ENCODE data around the gene LCN15. TPM values are rescaled to one million over a fixed set of nuclear protein-coding genes. Genes with fewer than 3 reads are reported as not detected.

The LCN15 gene
- total and polyA plus RNA-seq, 4 donors: not detected

DNA sequence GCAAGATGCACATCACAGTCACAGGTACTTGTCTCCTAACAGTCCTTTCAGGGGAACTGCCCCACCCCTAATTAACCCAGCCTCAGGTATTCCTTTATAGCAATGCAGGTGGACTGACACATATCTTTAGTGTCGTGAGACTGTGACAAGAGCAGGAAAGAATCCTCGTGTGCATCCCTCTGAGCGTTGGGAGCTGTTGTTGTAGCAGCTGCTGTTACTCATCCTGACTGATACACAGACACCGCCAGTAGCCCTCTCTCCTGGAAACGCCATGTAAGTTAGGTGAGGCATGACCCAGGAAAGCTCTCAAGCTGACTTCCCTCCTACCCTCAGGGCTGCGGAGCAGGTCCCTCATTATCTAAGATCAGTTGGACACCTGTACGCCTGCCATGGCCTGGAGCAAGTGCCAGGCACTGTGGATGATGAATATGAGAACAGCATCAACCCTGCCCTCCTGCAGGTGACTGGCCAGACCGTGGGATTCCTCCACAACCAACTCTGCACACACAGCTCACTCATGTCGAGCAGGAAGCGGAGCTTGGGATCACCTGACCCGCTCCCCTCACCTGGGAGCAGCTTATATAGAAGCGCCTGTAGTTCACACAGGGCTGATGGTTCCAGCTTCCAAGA lies 10.2 kb upstream of the LCN15 start (continued):
- TF ChIP-seq REST (IDR thresholded peaks at IDR 0.05): no peak
- TF ChIP-seq, protein P1, sequence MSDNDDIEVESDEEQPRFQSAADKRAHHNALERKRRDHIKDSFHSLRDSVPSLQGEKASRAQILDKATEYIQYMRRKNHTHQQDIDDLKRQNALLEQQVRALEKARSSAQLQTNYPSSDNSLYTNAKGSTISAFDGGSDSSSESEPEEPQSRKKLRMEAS (IDR thresholded peaks at IDR 0.05): no peak
- TF ChIP-seq YY1 (IDR thresholded peaks at IDR 0.05): no peak

DNA sequence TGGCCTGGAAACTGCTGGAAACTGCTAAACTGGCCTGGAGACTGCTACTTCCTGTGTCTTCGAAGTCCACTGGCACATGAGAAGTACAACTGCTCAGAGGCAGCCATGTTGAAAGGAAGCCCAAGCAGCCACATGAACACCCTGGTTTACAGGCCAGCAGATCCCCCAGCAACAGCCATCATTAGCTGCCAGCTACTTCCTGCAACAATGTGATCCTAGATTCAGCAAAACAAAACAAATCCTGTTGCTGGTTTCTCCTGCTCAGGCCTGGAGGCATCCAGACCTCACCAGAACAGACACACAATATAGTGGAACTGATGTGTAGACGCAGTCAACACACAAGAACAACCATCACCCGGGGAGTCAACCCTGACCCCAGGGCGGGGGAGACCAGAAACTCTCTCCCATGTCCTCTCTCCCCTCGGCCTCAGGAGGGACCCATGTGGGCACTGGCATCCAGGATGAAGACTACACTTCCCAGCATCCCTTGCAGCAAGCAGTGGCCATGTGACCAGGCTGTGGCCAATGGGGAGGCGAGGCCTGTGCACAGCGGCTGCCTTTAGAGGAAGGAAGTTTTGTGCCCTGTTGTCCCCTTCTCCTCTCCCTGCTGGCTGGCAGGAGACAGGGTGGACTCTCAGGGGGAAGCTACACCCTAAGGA lies 9.2 kb upstream of the LCN15 start:
- H3K27me3 ChIP-seq (ENCODE audit: control insufficient read depth in 4 of 4, insufficient read depth in 4 of 4, low read length in 3 of 4): no peaks in the 10 kb centered on the region
- no peak overlapping the region for H3K27ac ChIP-seq (ENCODE audit: low read depth in 1 of 2, low read length in 2 of 2)
- peaks cover 0 to 2% (median 0%) of the 10 kb centered on the region in 4 donors for H3K4me1 ChIP-seq (ENCODE audit: control insufficient read depth in 4 of 4, insufficient read depth in 4 of 4, low read length in 3 of 4)
- no peak for DNase-seq (ENCODE audit: low spot score)
- peaks cover 4 to 8% (median 5%) of the 10 kb centered on the region in 4 donors for H3K9me3 ChIP-seq (ENCODE audit: control insufficient read depth in 4 of 4, low read length in 3 of 4)
- no peak for TF ChIP-seq FOXA2 (IDR thresholded peaks at IDR 0.05)
- TF ChIP-seq FOXA1 (IDR thresholded peaks at IDR 0.05): no peak
- no peak for TF ChIP-seq NR2F2 (IDR thresholded peaks at IDR 0.05)
- no peak for TF ChIP-seq RAD21 (IDR thresholded peaks at IDR 0.05)
- TF ChIP-seq, protein P2, sequence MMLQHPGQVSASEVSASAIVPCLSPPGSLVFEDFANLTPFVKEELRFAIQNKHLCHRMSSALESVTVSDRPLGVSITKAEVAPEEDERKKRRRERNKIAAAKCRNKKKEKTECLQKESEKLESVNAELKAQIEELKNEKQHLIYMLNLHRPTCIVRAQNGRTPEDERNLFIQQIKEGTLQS (IDR thresholded peaks at IDR 0.05): no peak
- TF ChIP-seq HNF4A (conservative IDR thresholded peaks at IDR 0.05): no peak
- TF ChIP-seq HNF4G (IDR thresholded peaks at IDR 0.05): no peak
- TF ChIP-seq TAF1 (conservative IDR thresholded peaks at IDR 0.05): no peak
- no peak for TF ChIP-seq REST (IDR thresholded peaks at IDR 0.05)
- no peak for TF ChIP-seq EGR1 (IDR thresholded peaks at IDR 0.05; ENCODE audit: low read depth in 2 of 2)
- TF ChIP-seq, protein P1 (IDR thresholded peaks at IDR 0.05): no peak
- no peak for TF ChIP-seq YY1 (IDR thresholded peaks at IDR 0.05)
- TF ChIP-seq, protein P3, sequence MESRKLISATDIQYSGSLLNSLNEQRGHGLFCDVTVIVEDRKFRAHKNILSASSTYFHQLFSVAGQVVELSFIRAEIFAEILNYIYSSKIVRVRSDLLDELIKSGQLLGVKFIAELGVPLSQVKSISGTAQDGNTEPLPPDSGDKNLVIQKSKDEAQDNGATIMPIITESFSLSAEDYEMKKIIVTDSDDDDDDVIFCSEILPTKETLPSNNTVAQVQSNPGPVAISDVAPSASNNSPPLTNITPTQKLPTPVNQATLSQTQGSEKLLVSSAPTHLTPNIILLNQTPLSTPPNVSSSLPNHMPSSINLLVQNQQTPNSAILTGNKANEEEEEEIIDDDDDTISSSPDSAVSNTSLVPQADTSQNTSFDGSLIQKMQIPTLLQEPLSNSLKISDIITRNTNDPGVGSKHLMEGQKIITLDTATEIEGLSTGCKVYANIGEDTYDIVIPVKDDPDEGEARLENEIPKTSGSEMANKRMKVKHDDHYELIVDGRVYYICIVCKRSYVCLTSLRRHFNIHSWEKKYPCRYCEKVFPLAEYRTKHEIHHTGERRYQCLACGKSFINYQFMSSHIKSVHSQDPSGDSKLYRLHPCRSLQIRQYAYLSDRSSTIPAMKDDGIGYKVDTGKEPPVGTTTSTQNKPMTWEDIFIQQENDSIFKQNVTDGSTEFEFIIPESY (IDR thresholded peaks at IDR 0.05): no peak
- no peak for TF ChIP-seq RXRA (IDR thresholded peaks at IDR 0.05)
- TF ChIP-seq SP1 (IDR thresholded peaks at IDR 0.05): no peak
- no peak for TF ChIP-seq CTCF (IDR thresholded peaks at IDR 0.05; ENCODE audit: low read depth, low read length, missing input control)
- H3K9ac ChIP-seq (ENCODE audit: low read depth in 1 of 2, low read length in 2 of 2): no peak overlapping the region
- H3K4me3 ChIP-seq (ENCODE audit: low read depth in 1 of 3, low read length in 3 of 3): no peak overlapping the region
- 86% methylated on average over 7 of the region's 7 CpGs for WGBS
- no peaks in the 10 kb centered on the region for H3K36me3 ChIP-seq (ENCODE audit: control insufficient read depth in 4 of 4, insufficient read depth in 3 of 4, low read depth in 1 of 4, low read length in 3 of 4)

Data from liver (tissue), 9 donors.